Left cardiac atrium (tissue), 4 donors: Measurements from ENCODE around the gene MFAP3L. TPM values are rescaled to one million over a fixed set of nuclear protein-coding genes. Genes with fewer than 3 reads are reported as not detected.
"Not testable (repeated sequence)": the region's sequence is repeated elsewhere in the genome, so short reads cannot be mapped to it uniquely, and the experiment has no call there.

Experiments
- ATAC-seq, 2 donors: fragments of 200-7000 bp; cut with Tn5 transposase; one replicate each; pipeline ENCODE4 v1.9.1; 2020; ENCODE audit warnings: mild to moderate bottlenecking in 2 of 2, moderate library complexity in 2 of 2
- DNase-seq: peaks from one replicate; pipeline ENCODE4 v3.0.0-alpha.2; 2020
- intact Hi-C, 2 donors: fragments of 100-400 bp; cut with DNase I; formaldehyde crosslinking; loops; one replicate each; pipeline versions ENCODE4 v1.14.1 to v1.15.1; 2022 to 2023
- total RNA-seq, 2 donors: library from RNA; stranded (reverse); fragmentation: NEBNext Ultra II Directional; extraction: Animal tissue kit (Norgen Biotek cat#: 25700); gene quantifications; one replicate each; pipeline ENCODE4 v1.2.1, GENCODE V29; 2021
- donor health status: DM: no; HTN: yes; CAD: no.
- donor health status: DM: no; HTN: yes; CAD: no; lungs with severe emphysema.
- donor health status: DM: yes; HTN: yes; CAD: no.
- donor health status: Dilated cardiomyopathy.

MFAP3L gene
- total RNA-seq, 2 donors from 2014 or later, result 4.3 to 5.0 TPM

DNA sequence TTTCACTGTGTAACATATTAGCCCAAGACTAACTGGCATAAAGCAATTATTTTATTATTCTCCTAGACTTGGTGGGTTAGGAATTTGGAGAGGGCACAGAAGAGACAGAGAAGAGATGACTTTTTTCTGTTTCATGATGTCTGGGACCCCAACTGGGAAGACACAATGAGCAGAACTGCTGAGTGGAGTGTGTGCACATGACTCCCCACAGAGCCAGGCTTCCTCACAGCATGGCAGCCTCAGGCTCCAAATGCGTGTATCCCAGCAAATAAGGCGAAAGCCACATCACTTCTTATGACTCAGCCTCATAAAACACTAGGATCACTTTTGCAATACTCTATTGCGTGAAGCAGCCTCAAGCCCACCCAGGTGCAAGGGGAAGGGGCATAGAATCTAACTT is 68.4 kb downstream of the MFAP3L start:
- intact Hi-C loops, result no loop called here
- ATAC-seq, result no peak
- DNase-seq, result no peak

DNA sequence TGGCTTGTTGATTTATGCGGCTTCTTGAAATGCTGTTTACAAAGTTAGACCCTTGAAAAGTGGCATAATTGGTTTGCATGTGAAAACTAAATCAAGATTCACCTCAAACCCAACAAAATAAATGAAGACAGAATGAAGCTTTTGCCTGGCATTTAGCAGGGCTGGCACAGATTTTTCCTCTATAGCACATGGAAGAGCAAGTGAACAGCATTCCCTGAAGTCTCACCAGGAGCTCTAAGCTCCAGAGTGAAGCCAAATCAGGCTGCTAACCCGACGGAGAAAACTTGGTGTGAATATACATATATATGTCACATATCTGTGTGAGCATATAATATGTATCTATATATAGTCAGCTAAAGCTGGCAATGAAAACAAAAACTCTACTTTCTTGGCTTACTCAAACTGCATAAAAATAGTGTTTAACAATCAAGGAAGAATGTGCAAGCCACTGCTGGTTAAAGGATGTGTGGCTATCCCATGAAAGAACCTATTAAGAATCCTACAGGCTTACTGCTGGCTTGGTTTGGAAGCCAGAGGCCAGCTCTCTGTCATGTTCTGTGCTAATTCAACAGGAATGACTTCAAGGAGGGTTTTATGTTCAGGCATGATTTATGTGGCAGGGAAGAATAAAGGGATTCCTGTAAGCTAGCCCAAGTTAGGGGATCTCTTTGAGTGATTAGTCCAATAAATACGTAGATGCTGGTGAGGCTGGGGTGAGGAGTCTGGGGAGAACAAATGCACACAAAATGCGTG is 69.9 kb downstream of the MFAP3L start:
- intact Hi-C loops, result no loop called here
- DNase-seq (no peak), ATAC-seq (no peak)

DNA sequence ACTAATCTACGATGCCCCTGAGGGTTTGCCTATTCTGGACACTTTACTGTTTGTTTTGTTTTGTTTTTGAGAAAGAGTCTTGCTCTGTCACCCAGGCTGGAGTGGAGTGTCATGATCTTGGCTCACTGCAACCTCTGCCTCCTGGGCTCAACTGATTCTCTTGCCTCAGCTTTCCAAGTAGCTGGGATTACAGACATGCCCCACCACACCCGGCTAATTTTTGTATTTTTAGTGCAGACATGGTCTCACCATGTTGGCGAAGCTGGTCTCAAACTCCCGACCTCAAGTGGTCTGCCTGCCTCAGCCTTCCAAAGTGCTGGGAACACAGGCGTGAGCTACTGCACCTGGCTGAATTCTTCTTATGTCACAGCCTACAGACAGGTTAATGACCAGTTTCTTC is 70.7 kb downstream of the MFAP3L start:
- DNase-seq (no peak), ATAC-seq (no peak)
- intact Hi-C loops, result no loop called here

DNA sequence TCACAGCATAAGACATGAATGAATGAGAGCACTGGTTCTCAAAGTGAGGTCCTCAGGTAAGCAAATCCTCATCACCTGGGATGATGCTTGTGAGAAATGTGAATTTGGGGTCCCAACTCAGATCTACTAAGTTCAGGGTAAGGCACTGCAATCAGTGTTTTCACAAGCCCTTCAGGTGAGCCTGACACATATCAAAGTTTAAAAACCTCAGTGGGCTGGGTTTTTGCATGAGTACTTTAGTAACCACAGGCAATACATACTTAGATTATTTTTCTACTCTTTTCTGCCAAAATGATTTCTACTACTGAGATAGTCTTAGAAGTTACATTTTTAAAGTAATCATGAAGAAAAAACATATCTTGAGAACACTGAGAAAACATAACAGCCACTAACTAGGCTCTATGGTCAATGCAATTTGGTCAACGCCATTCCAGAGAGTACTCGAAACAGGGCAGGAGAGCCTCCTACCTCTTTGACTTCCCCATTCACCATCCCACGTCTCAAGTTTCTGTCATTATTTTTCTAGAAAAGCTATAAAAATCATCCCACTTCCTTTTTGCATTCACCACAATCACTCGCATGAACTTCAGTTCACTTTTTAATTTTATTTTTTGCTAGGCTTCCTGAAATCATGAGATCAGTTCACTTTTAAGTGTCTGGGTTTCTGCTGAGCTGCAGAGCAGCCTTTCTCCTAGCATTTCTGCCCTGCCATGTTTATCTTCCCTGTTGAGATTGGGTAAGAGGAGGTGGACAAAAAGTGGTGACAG is 73.8 kb downstream of the MFAP3L start:
- ATAC-seq, result no peak
- no peak for DNase-seq
- intact Hi-C loops, result no loop called here

- intact Hi-C loops, result no loop called here
- ATAC-seq, result no peak
- no peak for DNase-seq
Measured at GRCh38 chr4:169948271-169948670, 77.9 kb downstream of the MFAP3L start.

- intact Hi-C loops, result no loop called here
- DNase-seq (no peak), ATAC-seq (no peak)
Measured at GRCh38 chr4:169945636-169946035, 80.6 kb downstream of the MFAP3L start.

GRCh38 chr4:169943601-169944000 is 82.6 kb downstream of the MFAP3L start:
- ATAC-seq, DNase-seq, intact Hi-C loops: not testable (repeated sequence)

GRCh38 chr4:169941141-169941540 is 85.1 kb downstream of the MFAP3L start:
- no peak for DNase-seq
- intact Hi-C loops, result no loop called here
- no peak for ATAC-seq

DNA sequence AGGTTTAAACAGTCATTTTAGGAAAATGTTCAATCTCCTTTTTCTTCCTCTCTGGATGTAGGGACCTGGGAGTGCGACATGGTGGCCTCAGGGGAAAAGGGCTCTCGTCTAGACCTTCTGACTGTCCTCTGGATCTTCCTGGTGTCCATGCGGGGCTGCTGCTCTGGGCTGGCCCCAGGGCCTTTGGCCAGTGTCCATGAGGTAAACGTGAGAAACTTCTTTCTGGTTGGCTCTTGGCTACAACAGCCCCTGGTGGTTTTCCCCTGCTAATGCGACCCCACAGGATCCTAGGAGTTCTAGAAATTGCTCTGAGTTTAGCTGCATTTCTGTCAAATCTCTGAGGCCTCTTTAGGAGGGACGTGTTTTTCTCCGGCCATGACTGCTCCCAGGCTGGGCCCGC is 85.7 kb downstream of the MFAP3L start:
- intact Hi-C loops, result no loop called here
- ATAC-seq, result no peak
- no peak for DNase-seq

Other genes starting within 250 kb of the MFAP3L start
- 1 to 10 TPM; 1.5 to 1.6 TPM for gene AADAT, start 63.6 kb upstream of the MFAP3L start, total RNA-seq